GM08714 (cell line): ENCODE measurements around the gene SUCO.

Experiments used
- H3K4me3 ChIP-seq: fragments of 200-500 bp; sonication (Bioruptor generic); 2 replicates; pipeline ENCODE4 v1.5.1; 2014; ENCODE audit warnings: mild to moderate bottlenecking, low read length, inconsistent platforms
- ZNF274 ChIP-seq: IDR thresholded peaks from 2 replicates; pipeline ENCODE4 v1.6.1; 2012; ENCODE audit warnings: mild to moderate bottlenecking, low read depth, low read length

SUCO gene

DNA sequence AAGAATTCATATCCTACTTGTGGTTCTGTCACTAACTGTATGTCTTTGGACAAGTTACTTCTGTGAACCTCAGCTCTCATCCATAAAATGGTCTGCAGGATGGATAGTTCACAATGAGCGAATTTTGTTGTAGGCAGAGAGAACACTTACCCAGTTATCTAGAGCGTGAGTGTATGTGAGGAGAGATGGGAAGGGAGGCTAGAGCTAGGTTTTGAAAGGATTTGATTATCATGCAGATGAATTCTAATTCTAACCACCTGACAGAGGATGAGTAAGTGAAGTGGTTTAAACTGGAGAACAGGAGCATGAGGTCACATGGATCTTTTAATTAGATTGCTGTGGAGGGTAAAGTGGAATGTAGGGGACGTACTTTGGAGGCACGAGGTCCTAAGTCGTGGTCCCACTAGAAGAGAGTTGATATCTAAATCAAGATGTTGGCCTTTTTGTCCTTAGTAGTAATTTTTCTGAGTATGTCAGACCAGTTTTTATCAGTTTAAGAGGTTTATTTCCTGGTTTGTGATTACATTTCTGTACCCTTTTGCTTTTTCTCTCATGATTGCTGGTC is 5.0 kb downstream of the SUCO start:
- H3K4me3 ChIP-seq, result no peak overlapping the region
- TF ChIP-seq ZNF274, result no peak

- H3K4me3 ChIP-seq, result no peak overlapping the region
Measured at GRCh38 chr1:172540635-172541034, 7.7 kb downstream of the SUCO start.

DNA sequence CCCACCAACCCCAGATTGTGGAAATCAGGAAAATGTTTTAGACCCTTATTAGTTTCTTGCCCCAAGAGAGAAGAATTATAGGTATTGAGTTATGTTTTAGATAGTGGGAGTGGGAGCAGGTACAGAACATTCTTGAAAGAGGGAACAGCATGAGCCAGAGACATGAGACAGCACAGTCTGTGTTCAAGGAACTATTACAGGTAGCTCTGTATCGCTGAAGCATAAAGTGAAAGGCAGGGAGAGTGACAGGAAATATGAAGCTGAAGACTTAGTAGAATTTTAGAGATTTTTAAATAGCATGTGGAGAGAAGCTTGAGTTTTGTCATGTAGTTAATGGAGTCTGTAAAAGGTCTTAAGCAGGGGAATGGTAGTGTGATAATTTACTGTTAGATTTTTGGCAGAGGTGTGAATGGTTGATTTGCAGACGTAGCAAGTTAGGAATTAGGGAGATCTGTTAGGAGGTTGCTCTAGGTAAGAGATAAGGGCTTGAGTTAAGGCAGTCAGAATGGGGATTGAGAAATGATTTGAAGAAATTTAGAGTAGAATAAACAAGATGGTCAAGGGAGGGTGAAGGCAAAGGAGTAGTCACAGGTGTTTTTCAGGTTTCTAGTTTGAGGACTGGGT is 11.6 kb downstream of the SUCO start:
- no peak for TF ChIP-seq ZNF274
- H3K4me3 ChIP-seq, result no peak overlapping the region

More at GRCh38 chr1:172540635-172541034, 7.7 kb downstream of the SUCO start:
- TF ChIP-seq ZNF274, result no peak

DNA sequence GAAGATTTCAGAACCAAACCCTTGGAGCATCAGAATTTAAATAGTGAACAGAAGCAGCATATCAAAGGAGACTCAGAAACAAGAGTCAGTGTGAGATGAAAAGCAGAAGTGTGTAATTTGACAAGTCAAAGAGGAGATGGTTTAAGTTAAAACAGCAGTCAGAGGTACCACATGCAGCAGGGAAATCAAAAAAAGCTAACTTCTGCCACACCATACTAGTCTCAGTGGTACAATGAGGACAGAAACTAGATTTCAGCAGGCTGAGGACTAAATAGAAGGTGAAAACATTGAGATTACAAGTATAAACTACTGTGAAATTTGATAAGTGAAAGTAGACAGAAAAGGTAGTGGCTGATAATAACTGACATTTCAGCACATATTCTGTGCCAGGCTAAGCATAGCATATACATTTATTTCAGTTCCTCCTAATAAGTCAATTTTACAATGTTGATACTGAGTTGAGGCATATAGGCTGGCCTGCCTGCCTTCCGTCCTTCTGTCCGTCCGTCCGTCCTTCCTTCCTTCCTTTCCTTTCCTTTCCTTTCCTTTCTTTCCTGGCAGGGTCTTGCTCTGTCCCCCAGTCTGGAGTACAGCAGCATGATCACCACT is 12.6 kb downstream of the SUCO start:
- TF ChIP-seq ZNF274, result no peak
- H3K4me3 ChIP-seq, result no peak overlapping the region; the same call in 1 of the 2 replicates

DNA sequence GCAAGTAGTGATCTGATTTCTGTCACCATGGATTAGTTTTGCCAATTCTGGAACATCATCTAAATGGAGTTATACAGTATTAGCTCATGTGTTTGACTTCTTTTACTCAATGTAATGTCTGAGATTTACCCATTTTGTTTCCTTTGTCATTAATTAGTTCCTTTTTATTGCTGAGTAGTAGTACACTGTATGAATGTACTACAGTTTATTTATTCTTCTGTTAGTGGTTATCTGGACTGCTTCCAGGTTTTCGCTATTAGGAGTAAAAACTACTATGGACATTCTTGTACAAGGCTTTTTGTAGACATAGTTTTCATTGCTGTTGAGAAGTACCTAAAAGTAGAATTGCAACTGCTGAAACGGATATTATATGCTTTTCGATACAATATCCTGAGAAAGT is 14.1 kb downstream of the SUCO start:
- no peak for TF ChIP-seq ZNF274
- H3K4me3 ChIP-seq, result no peak overlapping the region

DNA sequence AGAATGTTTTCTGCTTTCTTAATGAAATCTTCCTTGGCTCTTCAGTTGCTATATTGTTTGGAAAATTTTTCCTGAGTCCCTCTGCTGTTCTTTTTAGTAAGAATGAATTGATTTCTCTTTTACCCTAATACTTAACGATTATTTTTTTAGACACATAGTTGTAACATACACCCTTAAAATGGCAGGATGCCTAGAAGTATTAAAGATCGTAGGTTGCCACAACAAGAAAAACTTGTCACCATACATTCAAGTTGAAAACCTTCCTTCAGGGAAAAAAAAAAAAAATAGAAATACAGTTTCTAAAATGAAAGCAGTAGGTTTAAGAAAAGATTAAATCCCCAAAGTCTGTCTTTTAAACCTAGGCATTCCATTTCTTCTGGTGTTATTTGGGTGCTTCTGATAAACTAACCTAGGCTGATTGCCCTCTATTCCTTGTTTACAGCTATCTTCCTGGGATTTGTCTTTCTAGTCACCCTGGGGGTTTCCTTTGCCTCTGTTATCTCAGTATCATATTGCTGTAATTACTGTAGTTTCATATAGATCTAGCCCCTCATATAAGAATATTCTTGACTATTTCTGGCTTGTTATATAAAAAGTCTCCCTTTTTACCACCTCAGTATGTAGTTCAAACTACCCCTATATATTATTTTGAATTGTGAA is 16.8 kb downstream of the SUCO start:
- TF ChIP-seq ZNF274, result no peak
- no peak overlapping the region for H3K4me3 ChIP-seq

DNA sequence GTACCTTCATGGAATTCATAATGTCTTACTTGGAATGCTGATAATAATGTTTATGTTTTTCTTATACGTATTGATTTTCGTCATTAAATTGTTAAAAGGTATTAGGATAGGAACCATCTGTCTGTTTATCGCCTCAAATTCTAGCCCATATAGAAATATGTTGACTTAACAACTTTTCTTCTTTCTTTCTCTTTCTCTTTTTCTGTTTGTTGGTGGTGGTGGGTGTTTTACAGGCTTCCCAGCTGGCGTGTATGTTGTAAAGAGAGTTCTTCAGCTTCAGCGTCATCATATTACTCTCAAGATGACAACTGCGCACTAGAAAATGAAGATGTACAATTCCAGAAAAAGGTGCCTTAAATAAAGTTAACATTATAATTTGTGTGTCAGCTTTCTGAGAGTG is 18.3 kb downstream of the SUCO start:
- TF ChIP-seq ZNF274, result no peak
- no peak overlapping the region for H3K4me3 ChIP-seq

- H3K4me3 ChIP-seq, result no peak overlapping the region
- no peak for TF ChIP-seq ZNF274
Measured at GRCh38 chr1:172554915-172555314, 22.0 kb downstream of the SUCO start.

DNA sequence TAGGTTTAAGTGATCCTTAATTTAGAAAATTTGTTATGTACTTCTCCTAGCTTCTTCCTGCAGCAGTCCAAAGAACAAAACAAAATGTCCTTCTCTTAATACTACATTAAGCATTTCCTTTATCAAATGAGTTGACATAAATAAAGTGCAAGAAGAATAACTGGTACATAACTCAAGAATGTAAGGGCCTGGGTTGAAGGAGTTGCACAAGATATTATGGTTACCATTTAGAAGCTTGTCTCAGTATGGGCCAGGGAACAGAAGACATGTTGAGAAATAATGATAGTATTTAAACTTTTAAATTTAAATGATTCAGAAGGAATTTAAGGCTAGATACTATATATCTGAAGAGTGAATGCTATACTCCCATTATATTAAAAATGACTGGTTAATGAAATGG is 23.5 kb downstream of the SUCO start:
- TF ChIP-seq ZNF274, result no peak
- no peak overlapping the region for H3K4me3 ChIP-seq

DNA sequence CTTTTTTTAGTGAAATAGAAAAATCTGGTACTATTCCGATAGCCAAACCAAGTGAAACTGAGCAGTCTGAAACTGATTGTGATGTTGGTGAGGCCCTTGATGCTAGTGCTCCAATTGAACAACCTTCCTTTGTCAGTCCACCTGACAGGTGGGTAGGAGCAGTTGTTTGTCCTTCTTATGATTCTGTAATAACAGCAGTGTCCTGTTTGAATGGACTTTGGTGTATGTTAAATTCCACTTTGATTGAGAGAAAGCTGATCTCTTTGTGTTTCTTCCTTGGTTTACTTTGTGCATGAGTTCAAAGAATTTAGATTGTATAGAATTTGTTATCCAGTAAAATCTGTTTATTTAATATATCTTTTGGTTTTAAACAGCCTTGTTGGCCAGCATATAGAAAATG is 24.3 kb downstream of the SUCO start:
- TF ChIP-seq ZNF274, result no peak
- H3K4me3 ChIP-seq, result no peak overlapping the region

GRCh38 chr1:172559572-172560210 is 26.7 kb downstream of the SUCO start:
- TF ChIP-seq ZNF274, result no peak
- H3K4me3 ChIP-seq, result no peak overlapping the region

GRCh38 chr1:172561252-172561651 is 28.3 kb downstream of the SUCO start:
- TF ChIP-seq ZNF274, result no peak
- no peak overlapping the region for H3K4me3 ChIP-seq

- no peak for TF ChIP-seq ZNF274
Measured at GRCh38 chr1:172566196-172566997, 33.4 kb downstream of the SUCO start.

DNA sequence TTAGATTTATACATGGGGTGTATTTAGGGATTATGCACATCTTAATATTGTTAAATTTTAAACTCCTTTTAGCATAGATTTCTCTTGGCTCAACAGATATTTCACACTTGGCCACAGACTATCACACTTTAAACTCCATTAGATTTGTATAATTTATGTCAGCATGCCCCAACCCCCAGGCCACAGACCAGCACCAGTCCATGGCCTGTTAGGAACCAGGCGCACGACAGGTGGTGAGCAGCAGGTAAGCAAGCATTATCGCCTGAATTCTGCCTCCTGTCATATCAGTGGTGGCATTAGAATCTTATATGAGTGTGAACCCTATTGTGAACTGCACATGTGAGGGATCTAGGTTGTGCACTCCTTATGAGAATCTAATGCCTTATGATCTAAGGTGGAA is 34.8 kb downstream of the SUCO start:
- no peak overlapping the region for H3K4me3 ChIP-seq
- TF ChIP-seq ZNF274, result no peak

More at GRCh38 chr1:172566196-172566997, 33.4 kb downstream of the SUCO start:
- no peak overlapping the region for H3K4me3 ChIP-seq
